Activated CD4-positive, alpha-beta T cell treated with anti-CD3 and anti-CD28 coated beads, Interleukin-2, amount 50 U/mL, for 16 hours (primary cell): Measurements from ENCODE around the gene PLIN5.

Source experiments
- DNase-seq: peaks from one replicate; pipeline ENCODE4 v3.0.0-alpha.2; 2020

Gene PLIN5

GRCh38 chr19:4474514-4475022 lies 60.5 kb downstream of the PLIN5 start:
- peak; percentile 37 for DNase-seq

GRCh38 chr19:4473763-4474513 lies 61.1 kb downstream of the PLIN5 start:
- no peak for DNase-seq

GRCh38 chr19:4473011-4473762 lies 61.8 kb downstream of the PLIN5 start:
- no peak for DNase-seq
